ENCODE data around the gene TFAP2E.

The TFAP2E gene

GRCh38 chr1:35558374-35559316 is 14.5 kb upstream of the TFAP2E start:
- no peaks in the 10 kb centered on the region for H3K9me3 ChIP-seq (replicated peaks; ENCODE audit: low read length)
- peaks cover 34% of the 10 kb centered on the region for H3K36me3 ChIP-seq (ENCODE audit: insufficient read depth, low read length)
- no peaks in the 10 kb centered on the region for H3K27me3 ChIP-seq (ENCODE audit: control insufficient read depth, insufficient read depth, low read length)
- H3K4me2 ChIP-seq (ENCODE audit: low read length) = peak overlapping the region; percentile 96
- peak overlapping the region; percentile 90 for H3K9ac ChIP-seq (ENCODE audit: low read depth, low read length)
- peak overlapping the region; percentile 79 for H3K4me3 ChIP-seq (ENCODE audit: low read length)
- H3K4me1 ChIP-seq (ENCODE audit: control insufficient read depth, insufficient read depth, low read length) = peaks cover 52% of the 10 kb centered on the region

- Histone ChIP-seq H3K27me3 (ENCODE audit: control insufficient read depth, insufficient read depth, low read length) (no peaks in the 10 kb centered on the region), H3K4me3 (ENCODE audit: low read length) (peak overlapping the region; percentile 79), H3K4me2 (ENCODE audit: low read length) (peak overlapping the region; percentile 96), H3K9ac (ENCODE audit: low read depth, low read length) (no peak overlapping the region), H3K36me3 (ENCODE audit: insufficient read depth, low read length) (peaks cover 37% of the 10 kb centered on the region), H3K9me3 (replicated peaks; ENCODE audit: low read length) (no peaks in the 10 kb centered on the region), H3K4me1 (ENCODE audit: control insufficient read depth, insufficient read depth, low read length) (peaks cover 48% of the 10 kb centered on the region)
Measured at GRCh38 chr1:35559317-35559944, 13.7 kb upstream of the TFAP2E start.

- peak overlapping the region; percentile 48 for H3K4me3 ChIP-seq (ENCODE audit: low read length)
- peak overlapping the region; percentile 70 for H3K4me2 ChIP-seq (ENCODE audit: low read length)
- peaks cover 43% of the 10 kb centered on the region for H3K36me3 ChIP-seq (ENCODE audit: insufficient read depth, low read length)
- peak overlapping the region; percentile 3 for H3K9ac ChIP-seq (ENCODE audit: low read depth, low read length)
- H3K4me1 ChIP-seq (ENCODE audit: control insufficient read depth, insufficient read depth, low read length) = peaks cover 37% of the 10 kb centered on the region
- H3K9me3 ChIP-seq (replicated peaks; ENCODE audit: low read length) = no peaks in the 10 kb centered on the region
- H3K27me3 ChIP-seq (ENCODE audit: control insufficient read depth, insufficient read depth, low read length) = no peaks in the 10 kb centered on the region
Measured at GRCh38 chr1:35560256-35561225, 12.6 kb upstream of the TFAP2E start.

GRCh38 chr1:35561297-35561971 is 11.7 kb upstream of the TFAP2E start:
- Histone ChIP-seq H3K4me3 (ENCODE audit: low read length) (peak overlapping the region; percentile 48), H3K9me3 (replicated peaks; ENCODE audit: low read length) (no peaks in the 10 kb centered on the region), H3K4me2 (ENCODE audit: low read length) (peak overlapping the region; percentile 70), H3K9ac (ENCODE audit: low read depth, low read length) (peak overlapping the region; percentile 3), H3K36me3 (ENCODE audit: insufficient read depth, low read length) (peaks cover 48% of the 10 kb centered on the region), H3K27me3 (ENCODE audit: control insufficient read depth, insufficient read depth, low read length) (no peaks in the 10 kb centered on the region), H3K4me1 (ENCODE audit: control insufficient read depth, insufficient read depth, low read length) (peaks cover 29% of the 10 kb centered on the region)

- H3K9ac ChIP-seq (ENCODE audit: low read depth, low read length) = no peak overlapping the region
- H3K4me1 ChIP-seq (ENCODE audit: control insufficient read depth, insufficient read depth, low read length) = peaks cover 26% of the 10 kb centered on the region
- H3K9me3 ChIP-seq (replicated peaks; ENCODE audit: low read length) = no peaks in the 10 kb centered on the region
- H3K4me3 ChIP-seq (ENCODE audit: low read length) = no peak overlapping the region
- no peaks in the 10 kb centered on the region for H3K27me3 ChIP-seq (ENCODE audit: control insufficient read depth, insufficient read depth, low read length)
- H3K36me3 ChIP-seq (ENCODE audit: insufficient read depth, low read length) = peaks cover 54% of the 10 kb centered on the region
- peak overlapping the region; percentile 70 for H3K4me2 ChIP-seq (ENCODE audit: low read length)
Measured at GRCh38 chr1:35561972-35562680, 11.0 kb upstream of the TFAP2E start.

- Histone ChIP-seq H3K4me3 (ENCODE audit: low read length) (no peak overlapping the region), H3K4me2 (ENCODE audit: low read length) (no peak overlapping the region), H3K4me1 (ENCODE audit: control insufficient read depth, insufficient read depth, low read length) (peaks cover 26% of the 10 kb centered on the region), H3K36me3 (ENCODE audit: insufficient read depth, low read length) (peaks cover 56% of the 10 kb centered on the region), H3K27me3 (ENCODE audit: control insufficient read depth, insufficient read depth, low read length) (no peaks in the 10 kb centered on the region), H3K9me3 (replicated peaks; ENCODE audit: low read length) (no peaks in the 10 kb centered on the region), H3K9ac (ENCODE audit: low read depth, low read length) (no peak overlapping the region)
Measured at GRCh38 chr1:35563166-35563565, 9.9 kb upstream of the TFAP2E start.

- no peak overlapping the region for H3K9ac ChIP-seq (ENCODE audit: low read depth, low read length)
- H3K9me3 ChIP-seq (replicated peaks; ENCODE audit: low read length) = no peaks in the 10 kb centered on the region
- no peak overlapping the region for H3K4me3 ChIP-seq (ENCODE audit: low read length)
- no peaks in the 10 kb centered on the region for H3K27me3 ChIP-seq (ENCODE audit: control insufficient read depth, insufficient read depth, low read length)
- H3K36me3 ChIP-seq (ENCODE audit: insufficient read depth, low read length) = peaks cover 56% of the 10 kb centered on the region
- H3K4me2 ChIP-seq (ENCODE audit: low read length) = no peak overlapping the region
- H3K4me1 ChIP-seq (ENCODE audit: control insufficient read depth, insufficient read depth, low read length) = peaks cover 23% of the 10 kb centered on the region
Measured at GRCh38 chr1:35564037-35564883, 8.9 kb upstream of the TFAP2E start.

- H3K9me3 ChIP-seq (replicated peaks; ENCODE audit: low read length) = no peaks in the 10 kb centered on the region
- H3K4me2 ChIP-seq (ENCODE audit: low read length) = no peak overlapping the region
- H3K4me1 ChIP-seq (ENCODE audit: control insufficient read depth, insufficient read depth, low read length) = peaks cover 21% of the 10 kb centered on the region
- H3K4me3 ChIP-seq (ENCODE audit: low read length) = no peak overlapping the region
- no peak overlapping the region for H3K9ac ChIP-seq (ENCODE audit: low read depth, low read length)
- H3K27me3 ChIP-seq (ENCODE audit: control insufficient read depth, insufficient read depth, low read length) = no peaks in the 10 kb centered on the region
- peaks cover 56% of the 10 kb centered on the region for H3K36me3 ChIP-seq (ENCODE audit: insufficient read depth, low read length)
Measured at GRCh38 chr1:35564884-35565741, 8.0 kb upstream of the TFAP2E start.

- H3K27me3 ChIP-seq (ENCODE audit: control insufficient read depth, insufficient read depth, low read length) = no peaks in the 10 kb centered on the region
- no peaks in the 10 kb centered on the region for H3K9me3 ChIP-seq (replicated peaks; ENCODE audit: low read length)
- peaks cover 16% of the 10 kb centered on the region for H3K4me1 ChIP-seq (ENCODE audit: control insufficient read depth, insufficient read depth, low read length)
- H3K36me3 ChIP-seq (ENCODE audit: insufficient read depth, low read length) = peaks cover 55% of the 10 kb centered on the region
- H3K4me2 ChIP-seq (ENCODE audit: low read length) = no peak overlapping the region
- no peak overlapping the region for H3K9ac ChIP-seq (ENCODE audit: low read depth, low read length)
- H3K4me3 ChIP-seq (ENCODE audit: low read length) = no peak overlapping the region
Measured at GRCh38 chr1:35565742-35566133, 7.4 kb upstream of the TFAP2E start.
